Measurements from ENCODE around the gene ACSF2.
A peak's percentile ranks its signal among the peaks of the same experiment; 100 is the strongest.

ACSF2 gene

DNA sequence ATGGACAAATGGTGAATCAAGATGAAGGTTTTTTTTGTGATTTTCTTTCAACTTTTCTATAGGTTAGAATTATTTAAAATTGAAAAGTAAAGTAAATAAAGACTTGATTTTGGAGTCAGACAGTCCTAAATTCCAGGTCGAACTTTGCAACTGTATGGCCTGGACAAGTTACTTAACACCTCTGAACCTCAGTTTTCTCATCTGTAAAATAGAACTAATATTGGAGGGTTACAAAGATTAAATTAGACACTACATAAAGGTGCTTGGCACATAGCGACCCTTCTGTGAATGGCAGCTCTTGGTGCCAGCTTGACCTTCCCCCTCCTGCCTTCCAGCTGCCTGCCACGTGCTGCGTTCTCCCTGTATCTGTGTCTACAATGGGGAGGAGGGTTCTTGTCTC lies 55.6 kb downstream of the ACSF2 start:
- Histone ChIP-seq H3K9me3 (replicated peaks; ENCODE audit: insufficient read depth, low read length) (no peaks in the 10 kb centered on the region), H3K27ac (ENCODE audit: low read length) (no peak overlapping the region), H3K79me2 (ENCODE audit: low read length) (peaks cover 9% of the 10 kb centered on the region), H3K36me3 (replicated peaks; ENCODE audit: insufficient read depth, low read length) (no peaks in the 10 kb centered on the region; the same call in 1 of the 2 replicates), H3K9me2 (replicated peaks; ENCODE audit: insufficient read depth, low read length) (no peaks in the 10 kb centered on the region), H3K4me1 (ENCODE audit: low read length) (peaks cover 9% of the 10 kb centered on the region; the same call in 1 of the 2 replicates), H2AFZ (ENCODE audit: low read length) (no peak overlapping the region), H3K9ac (ENCODE audit: low read length) (no peak overlapping the region), H4K20me1 (ENCODE audit: insufficient read depth, low read length) (no peaks in the 10 kb centered on the region), H3F3A (ENCODE audit: insufficient read depth, low read length) (peaks cover 12% of the 10 kb centered on the region), H3K27me3 (replicated peaks; ENCODE audit: insufficient read depth, low read length) (no peaks in the 10 kb centered on the region), H3K4me3 (ENCODE audit: low read length) (no peak overlapping the region), H3K4me2 (ENCODE audit: low read depth, low read length) (no peak overlapping the region)
- no peak for DNase-seq
- TF ChIP-seq, protein P1, sequence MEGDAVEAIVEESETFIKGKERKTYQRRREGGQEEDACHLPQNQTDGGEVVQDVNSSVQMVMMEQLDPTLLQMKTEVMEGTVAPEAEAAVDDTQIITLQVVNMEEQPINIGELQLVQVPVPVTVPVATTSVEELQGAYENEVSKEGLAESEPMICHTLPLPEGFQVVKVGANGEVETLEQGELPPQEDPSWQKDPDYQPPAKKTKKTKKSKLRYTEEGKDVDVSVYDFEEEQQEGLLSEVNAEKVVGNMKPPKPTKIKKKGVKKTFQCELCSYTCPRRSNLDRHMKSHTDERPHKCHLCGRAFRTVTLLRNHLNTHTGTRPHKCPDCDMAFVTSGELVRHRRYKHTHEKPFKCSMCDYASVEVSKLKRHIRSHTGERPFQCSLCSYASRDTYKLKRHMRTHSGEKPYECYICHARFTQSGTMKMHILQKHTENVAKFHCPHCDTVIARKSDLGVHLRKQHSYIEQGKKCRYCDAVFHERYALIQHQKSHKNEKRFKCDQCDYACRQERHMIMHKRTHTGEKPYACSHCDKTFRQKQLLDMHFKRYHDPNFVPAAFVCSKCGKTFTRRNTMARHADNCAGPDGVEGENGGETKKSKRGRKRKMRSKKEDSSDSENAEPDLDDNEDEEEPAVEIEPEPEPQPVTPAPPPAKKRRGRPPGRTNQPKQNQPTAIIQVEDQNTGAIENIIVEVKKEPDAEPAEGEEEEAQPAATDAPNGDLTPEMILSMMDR (IDR thresholded peaks at IDR 0.05; ENCODE audit: low read length) = no peak
- TF ChIP-seq EZH2phosphoT487 (IDR thresholded peaks at IDR 0.05; ENCODE audit: low read length) (no peak), EZH2 (optimal IDR thresholded peaks at IDR 0.05; ENCODE audit: low read depth, low read length) (no peak)

DNA sequence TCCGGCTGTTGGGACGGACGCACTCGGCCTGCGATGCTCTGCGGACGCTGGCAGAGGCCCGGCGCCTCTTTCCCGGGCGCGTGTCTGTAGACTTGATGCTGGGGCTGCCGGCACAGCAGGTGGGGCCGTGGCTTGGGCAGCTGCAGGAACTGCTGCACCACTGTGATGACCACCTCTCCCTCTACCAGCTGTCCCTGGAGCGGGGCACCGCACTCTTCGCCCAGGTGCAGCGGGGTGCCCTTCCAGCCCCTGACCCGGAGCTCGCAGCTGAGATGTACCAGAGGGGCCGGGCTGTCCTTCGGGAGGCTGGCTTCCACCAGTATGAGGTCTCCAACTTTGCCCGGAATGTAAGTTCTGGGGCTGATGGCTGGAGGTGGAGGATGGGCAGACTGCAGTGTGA lies 56.1 kb downstream of the ACSF2 start:
- no peaks in the 10 kb centered on the region for H3K27me3 ChIP-seq (replicated peaks; ENCODE audit: insufficient read depth, low read length)
- no peaks in the 10 kb centered on the region for H4K20me1 ChIP-seq (ENCODE audit: insufficient read depth, low read length)
- no peak overlapping the region for H3K9ac ChIP-seq (ENCODE audit: low read length)
- H3K79me2 ChIP-seq (ENCODE audit: low read length) = peaks cover 9% of the 10 kb centered on the region
- no peaks in the 10 kb centered on the region; the same call in 1 of the 2 replicates for H3K36me3 ChIP-seq (replicated peaks; ENCODE audit: insufficient read depth, low read length)
- no peak for DNase-seq
- peaks cover 12% of the 10 kb centered on the region for H3F3A ChIP-seq (ENCODE audit: insufficient read depth, low read length)
- no peaks in the 10 kb centered on the region for H3K9me2 ChIP-seq (replicated peaks; ENCODE audit: insufficient read depth, low read length)
- H3K4me1 ChIP-seq (ENCODE audit: low read length) = peaks cover 9% of the 10 kb centered on the region; the same call in 1 of the 2 replicates
- H3K4me3 ChIP-seq (ENCODE audit: low read length) = no peak overlapping the region
- H2AFZ ChIP-seq (ENCODE audit: low read length) = no peak overlapping the region
- no peak overlapping the region for H3K27ac ChIP-seq (ENCODE audit: low read length)
- H3K4me2 ChIP-seq (ENCODE audit: low read depth, low read length) = no peak overlapping the region
- no peak for TF ChIP-seq EZH2 (optimal IDR thresholded peaks at IDR 0.05; ENCODE audit: low read depth, low read length)
- no peak for TF ChIP-seq EZH2phosphoT487 (IDR thresholded peaks at IDR 0.05; ENCODE audit: low read length)
- TF ChIP-seq, protein P1 (IDR thresholded peaks at IDR 0.05; ENCODE audit: low read length) = no peak
- no peaks in the 10 kb centered on the region for H3K9me3 ChIP-seq (replicated peaks; ENCODE audit: insufficient read depth, low read length)

DNA sequence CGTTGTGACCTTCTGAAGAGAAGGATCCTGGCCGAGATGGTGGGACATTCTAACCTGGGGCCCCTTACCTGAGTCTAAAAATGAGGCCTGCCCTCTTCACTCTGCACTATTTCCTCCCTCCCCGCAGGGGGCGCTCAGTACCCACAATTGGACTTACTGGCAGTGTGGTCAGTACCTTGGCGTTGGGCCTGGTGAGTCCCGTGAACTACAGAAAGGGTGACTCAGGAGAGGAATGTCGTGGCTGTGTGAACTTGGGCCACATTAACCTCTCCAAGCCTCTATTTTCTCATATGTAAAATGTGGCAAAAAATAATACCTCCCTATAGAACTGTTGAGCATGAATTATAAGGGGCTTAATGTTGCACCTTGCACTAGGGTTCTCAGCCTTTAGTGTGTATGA lies 56.5 kb downstream of the ACSF2 start:
- Histone ChIP-seq H3K9me2 (replicated peaks; ENCODE audit: insufficient read depth, low read length) (no peaks in the 10 kb centered on the region), H3K79me2 (ENCODE audit: low read length) (peaks cover 9% of the 10 kb centered on the region), H3K4me2 (ENCODE audit: low read depth, low read length) (no peak overlapping the region), H3K9ac (ENCODE audit: low read length) (no peak overlapping the region), H2AFZ (ENCODE audit: low read length) (no peak overlapping the region), H3K4me1 (ENCODE audit: low read length) (peaks cover 9% of the 10 kb centered on the region; the same call in 1 of the 2 replicates), H3K27me3 (replicated peaks; ENCODE audit: insufficient read depth, low read length) (no peaks in the 10 kb centered on the region), H3K4me3 (ENCODE audit: low read length) (no peak overlapping the region), H3K27ac (ENCODE audit: low read length) (no peak overlapping the region), H4K20me1 (ENCODE audit: insufficient read depth, low read length) (no peaks in the 10 kb centered on the region), H3F3A (ENCODE audit: insufficient read depth, low read length) (peaks cover 12% of the 10 kb centered on the region), H3K36me3 (replicated peaks; ENCODE audit: insufficient read depth, low read length) (no peaks in the 10 kb centered on the region; the same call in 1 of the 2 replicates), H3K9me3 (replicated peaks; ENCODE audit: insufficient read depth, low read length) (no peaks in the 10 kb centered on the region)
- TF ChIP-seq, protein P1 (IDR thresholded peaks at IDR 0.05; ENCODE audit: low read length) = peak; percentile 91
- no peak for TF ChIP-seq EZH2 (optimal IDR thresholded peaks at IDR 0.05; ENCODE audit: low read depth, low read length)
- DNase-seq = peak; percentile 78
